HepG2 (cell line): Measurements from ENCODE around the gene RNF222. TPM values are rescaled to one million over a fixed set of nuclear protein-coding genes. Genes with fewer than 3 reads are reported as not detected.
A peak's percentile ranks its signal among the peaks of the same experiment; 100 is the strongest.

Experiments used
- ARNT2 ChIP-seq: sonication (generic); formaldehyde crosslinking; IDR thresholded peaks from 2 replicates; pipeline ENCODE4 v1.8.0; 2022; ENCODE audit warnings: mild to moderate bottlenecking, low read depth, missing genetic modification reagents, moderate library complexity
- DNMT3B ChIP-seq: conservative IDR thresholded peaks from 2 replicates; pipeline ENCODE4 v1.6.1; 2016; ENCODE audit warnings: missing biosample characterization, control low read depth
- GATA4 ChIP-seq: sonication (generic); IDR thresholded peaks from 2 replicates; pipeline ENCODE4 v1.6.1; 2016; ENCODE audit warnings: antibody characterized with exemption, low read depth, borderline replicate concordance
- GATAD1 ChIP-seq: IDR thresholded peaks from 2 replicates; pipeline ENCODE4 v1.6.1; 2016; ENCODE audit warnings: missing genetic modification reagents, missing compliant biosample characterization
- GPN1 ChIP-seq: sonication (generic); formaldehyde crosslinking; IDR thresholded peaks from 2 replicates; pipeline ENCODE4 v1.5.1; 2020; ENCODE audit warnings: missing genetic modification reagents, borderline replicate concordance
- JDP2 ChIP-seq: sonication (generic); formaldehyde crosslinking; IDR thresholded peaks from 2 replicates; pipeline ENCODE4 v1.8.1; 2022; ENCODE audit warnings: missing genetic modification reagents, borderline replicate concordance
- MTF1 ChIP-seq: sonication (generic); formaldehyde crosslinking; IDR thresholded peaks from 2 replicates; pipeline ENCODE4 v1.5.0; 2020; ENCODE audit warnings: missing genetic modification reagents
- NCOA5 ChIP-seq: sonication (generic); formaldehyde crosslinking; IDR thresholded peaks from 2 replicates; pipeline ENCODE4 v1.4.0; 2020; ENCODE audit warnings: missing genetic modification reagents
- NFKB2 ChIP-seq: sonication (generic); formaldehyde crosslinking; IDR thresholded peaks from 2 replicates; pipeline ENCODE4 v1.4.0; 2020; ENCODE audit warnings: missing genetic modification reagents, borderline replicate concordance
- NFYB ChIP-seq: sonication (generic); formaldehyde crosslinking; IDR thresholded peaks from 2 replicates; pipeline ENCODE4 v1.4.0; 2020; ENCODE audit warnings: missing genetic modification reagents
- RCOR2 ChIP-seq: IDR thresholded peaks from 2 replicates; pipeline ENCODE4 v1.6.1; 2016; ENCODE audit warnings: missing biosample characterization, missing genetic modification reagents
- REPIN1 ChIP-seq: sonication (generic); formaldehyde crosslinking; IDR thresholded peaks from 2 replicates; pipeline ENCODE4 v1.8.0; 2022; ENCODE audit warnings: missing genetic modification reagents, low read depth, mild to moderate bottlenecking, borderline replicate concordance
- RFXAP ChIP-seq: sonication (generic); formaldehyde crosslinking; IDR thresholded peaks from 2 replicates; pipeline ENCODE4 v1.4.0; 2020; ENCODE audit warnings: missing genetic modification reagents, borderline replicate concordance
- ZBTB10 ChIP-seq: sonication (generic); formaldehyde crosslinking; IDR thresholded peaks from 2 replicates; pipeline ENCODE4 v1.4.0; 2020; ENCODE audit warnings: missing genetic modification reagents, borderline replicate concordance
- ZBTB7A ChIP-seq: sonication (generic); formaldehyde crosslinking; IDR thresholded peaks from 2 replicates; pipeline ENCODE4 v1.8.0; 2022; ENCODE audit warnings: mild to moderate bottlenecking, missing genetic modification reagents
- ZNF318 ChIP-seq: sonication (generic); formaldehyde crosslinking; IDR thresholded peaks from 2 replicates; pipeline ENCODE4 v1.4.0; 2020; ENCODE audit warnings: mild to moderate bottlenecking, missing genetic modification reagents
- ZNF326 ChIP-seq: sonication (generic); formaldehyde crosslinking; IDR thresholded peaks from 2 replicates; pipeline ENCODE4 v1.4.0; 2020; ENCODE audit warnings: missing genetic modification reagents, borderline replicate concordance
- ZNF343 ChIP-seq: sonication (generic); formaldehyde crosslinking; IDR thresholded peaks from 2 replicates; pipeline ENCODE4 v1.4.0; 2020; ENCODE audit warnings: mild to moderate bottlenecking, missing genetic modification reagents
- ZNF83 ChIP-seq: sonication (generic); formaldehyde crosslinking; IDR thresholded peaks from 2 replicates; pipeline ENCODE4 v1.4.0; 2020; ENCODE audit warnings: missing genetic modification reagents, mild to moderate bottlenecking, borderline replicate concordance
- polyA plus RNA-seq, 8 experiments: library from polyadenylated mRNA; depleted of rRNA in 3 of 8; stranded (reverse) in 7 of 8; unstranded in 1 of 8; fragments of >200 nt; fragmentation: Illumina TruSeq in 4 of 8; extraction: Trizol in 4 of 8; gene quantifications; 2 replicates each; pipeline versions ENCODE4 v1.2.1 to v1.2.3, GENCODE V29; 2011 to 2016; ENCODE audit warnings: low read depth in 4 of 8, missing spikeins in 1 of 8, mixed read lengths in 1 of 8; ENCODE audit not compliant: insufficient read depth in 1 of 8
- total RNA-seq, 5 experiments: library from RNA; depleted of rRNA; stranded (reverse); fragments of >200 nt; fragmentation: Illumina TruSeq; extraction: Trizol; gene quantifications; 2 replicates each; pipeline ENCODE4 v1.2.3, GENCODE V29; 2016; ENCODE audit warnings: low read depth in 1 of 5

The RNF222 gene
- total and polyA plus RNA-seq, 2 of the 13 experiments (the other 11 are each of a cell fraction or from before 2014, with no cell fraction given), result not detected

- TF ChIP-seq ARNT2 (CRISPR knock-in tag), result peak; percentile 82
- 0 out of 2 replicates have a peak, but pooled peaks have one; percentile 45 for TF ChIP-seq ZNF318 (CRISPR knock-in tag)
- TF ChIP-seq DNMT3B (CRISPR knock-in tag), result peak; percentile 56; the same call in 1 of the 2 replicates
- TF ChIP-seq REPIN1 (CRISPR knock-in tag), result peak; percentile 88; the same call in 1 of the 2 replicates
- no peak for TF ChIP-seq JDP2 (CRISPR knock-in tag)
- TF ChIP-seq ZNF343 (CRISPR knock-in tag), result no peak
- peak; percentile 91 for TF ChIP-seq NCOA5 (CRISPR knock-in tag)
- TF ChIP-seq GPN1 (CRISPR knock-in tag), result 0 out of 2 replicates have a peak, but pooled peaks have one; percentile 61
- TF ChIP-seq RFXAP (CRISPR knock-in tag), result peak; percentile 79
- TF ChIP-seq GATAD1 (CRISPR knock-in tag), result peak; percentile 85
- no peak for TF ChIP-seq GATA4
- no peak for TF ChIP-seq ZNF326 (CRISPR knock-in tag)
- TF ChIP-seq ZBTB7A (CRISPR knock-in tag), result no peak
- TF ChIP-seq ZBTB10 (CRISPR knock-in tag), result peak; percentile 68; the same call in 1 of the 2 replicates
- TF ChIP-seq ZNF83, result no peak
- TF ChIP-seq RCOR2 (CRISPR knock-in tag), result no peak
- TF ChIP-seq NFKB2 (CRISPR knock-in tag), result peak; percentile 92
- no peak for TF ChIP-seq NFYB (CRISPR knock-in tag)
- no peak for TF ChIP-seq MTF1 (CRISPR knock-in tag)
Measured at GRCh38 chr17:8376271-8377067, 21.2 kb downstream of the RNF222 start, which contains the start of gene KRABD2 (continued).
